HepG2 (cell line): Measurements from ENCODE around the gene WBP1. TPM values are rescaled to one million over a fixed set of nuclear protein-coding genes. Genes with fewer than 3 reads are reported as not detected.
"Not testable (repeated sequence)": the region's sequence is repeated elsewhere in the genome, so short reads cannot be mapped to it uniquely, and the experiment has no call there.

Experiments used
- ATAC-seq: fragments of 200-7000 bp; cut with Tn5 transposase; 3 replicates; pipeline ENCODE4 v1.9.1; 2020; ENCODE audit warnings: mild to moderate bottlenecking, moderate library complexity
- BruUV-seq: library from RNA; stranded (reverse); fragments of 400-500 nt; replicated peaks from 2 replicates; lab custom pipeline; 2021; lab: Mats Ljungman, UMichigan
- CTCF ChIA-PET: fragments of 300-600 bp; formaldehyde crosslinking; extraction: SDS; loops from one replicate; lab custom pipeline; 2021; ENCODE audit warnings: low total read pairs, inconsistent platforms, low intra/inter-chr PET ratio; lab: Yijun Ruan, JAX
- POLR2A ChIA-PET: fragments of 350-600 bp; sonication (Branson Sonifier 250); formaldehyde crosslinking; loops from one replicate; lab custom pipeline; 2020; ENCODE audit warnings: antibody characterized with exemption, inconsistent platforms; lab: Yijun Ruan, JAX
- DNase-seq: peaks from one replicate; pipeline ENCODE4 v3.0.0-alpha.2; 2015; ENCODE audit warnings: low spot score
- FAIRE-seq: peaks from 3 replicates; lab custom pipeline; 2011; peaks lifted over from hg19 to GRCh38; lab: Jason Lieb, UNC
- H2AFZ ChIP-seq: one replicate; pipeline ENCODE4 v1.6.1; 2011; ENCODE audit warnings: low read length, inconsistent platforms
- H3K27ac ChIP-seq: fragments of 300-600 bp; 3 replicates; pipeline ENCODE4 v1.8.0; 2011; ENCODE audit warnings: mixed run types, mild to moderate bottlenecking, mixed read lengths, low read length, inconsistent platforms; ENCODE audit not compliant: insufficient read depth; ENCODE audit errors: extremely low read length
- H3K27me3 ChIP-seq, 2 experiments: fragments of 200-600 bp in 1 of 2; 2 replicates in 1 of 2; 3 replicates in 1 of 2; pipeline versions ENCODE4 v1.6.0 to v1.8.0; 2011; ENCODE audit warnings: low read length in 2 of 2, mild to moderate bottlenecking in 2 of 2, moderate library complexity in 2 of 2, inconsistent platforms in 1 of 2; ENCODE audit not compliant: insufficient read depth in 2 of 2, control insufficient read depth in 1 of 2
- H3K36me3 ChIP-seq, 2 experiments: fragments of 200-600 bp in 1 of 2; replicated peaks in 1 of 2; 2 replicates in 1 of 2; 3 replicates in 1 of 2; pipeline versions ENCODE4 v1.5.1 to v1.8.0; 2011; ENCODE audit warnings: low read length in 2 of 2, inconsistent platforms in 1 of 2; ENCODE audit not compliant: insufficient read depth in 2 of 2, control insufficient read depth in 1 of 2
- H3K4me1 ChIP-seq: 2 replicates; pipeline ENCODE4 v1.5.1; 2012; ENCODE audit warnings: low read length, inconsistent platforms; ENCODE audit not compliant: insufficient read depth
- H3K4me2 ChIP-seq: 2 replicates; pipeline ENCODE4 v1.6.0; 2011; ENCODE audit warnings: low read depth, low read length, inconsistent platforms
- H3K4me3 ChIP-seq, 3 experiments: fragments of 200-600 bp in 1 of 3; sonication (generic), shearing (Covaris generic) in 1 of 3; replicated peaks in 1 of 3; 2 replicates each; pipeline ENCODE4 v1.5.1; 2011 to 2016; ENCODE audit warnings: low read length in 3 of 3, inconsistent platforms in 2 of 3, low read depth in 2 of 3, mild to moderate bottlenecking in 2 of 3, control low read depth in 1 of 3, mixed read lengths in 1 of 3; ENCODE audit not compliant: insufficient read depth in 1 of 3
- H3K79me2 ChIP-seq: one replicate; pipeline ENCODE4 v1.6.1; 2011; ENCODE audit warnings: low read length, inconsistent platforms; ENCODE audit not compliant: insufficient read depth
- H3K9ac ChIP-seq: 2 replicates; pipeline ENCODE4 v1.6.0; 2011; ENCODE audit warnings: mild to moderate bottlenecking, low read depth, low read length, inconsistent platforms; ENCODE audit not compliant: insufficient read depth
- H3K9me3 ChIP-seq: 2 replicates; pipeline ENCODE4 v1.5.1; 2012; ENCODE audit warnings: mild to moderate bottlenecking, low read length
- H4K20me1 ChIP-seq: 2 replicates; pipeline ENCODE4 v1.6.0; 2011; ENCODE audit warnings: inconsistent platforms, mild to moderate bottlenecking, low read length, moderate library complexity; ENCODE audit not compliant: insufficient read depth
- AGO1 ChIP-seq: fragments of 200-400 bp; formaldehyde crosslinking; IDR thresholded peaks from 2 replicates; pipeline ENCODE4 v1.6.1; 2017; ENCODE audit warnings: mild to moderate bottlenecking, low read depth, low read length, moderate library complexity; ENCODE audit not compliant: poor library complexity, severe bottlenecking
- HOXA9 ChIP-seq: sonication (generic); formaldehyde crosslinking; IDR thresholded peaks from 2 replicates; pipeline ENCODE4 v1.8.1; 2022; ENCODE audit warnings: missing genetic modification reagents, mild to moderate bottlenecking, moderate library complexity, borderline replicate concordance
- JUNB ChIP-seq: sonication (generic); formaldehyde crosslinking; IDR thresholded peaks from 2 replicates; pipeline ENCODE4 v1.8.0; 2022; ENCODE audit warnings: missing genetic modification reagents, mild to moderate bottlenecking, borderline replicate concordance
- KDM5B ChIP-seq: sonication (generic); formaldehyde crosslinking; IDR thresholded peaks from 2 replicates; pipeline ENCODE4 v1.4.0; 2020; ENCODE audit warnings: missing genetic modification reagents, mild to moderate bottlenecking, borderline replicate concordance
- PAF1 ChIP-seq: IDR thresholded peaks from 2 replicates; pipeline ENCODE4 v1.6.1; 2016; ENCODE audit warnings: missing genetic modification reagents, missing compliant biosample characterization
- POLR2G ChIP-seq: fragments of 200-400 bp; formaldehyde crosslinking; IDR thresholded peaks from 2 replicates; pipeline ENCODE4 v1.6.1; 2018; ENCODE audit warnings: mild to moderate bottlenecking, low read depth, low read length, moderate library complexity
- RBM22 ChIP-seq: fragments of 200-400 bp; formaldehyde crosslinking; optimal IDR thresholded peaks from 2 replicates; pipeline ENCODE3; 2017; ENCODE audit warnings: mild to moderate bottlenecking, low read length, moderate library complexity
- REL ChIP-seq: sonication (generic); formaldehyde crosslinking; conservative IDR thresholded peaks from 2 replicates; pipeline ENCODE4 v1.8.0; 2022; ENCODE audit warnings: mild to moderate bottlenecking, missing genetic modification reagents, moderate library complexity
- SP2 ChIP-seq: sonication (generic); formaldehyde crosslinking; IDR thresholded peaks from 2 replicates; pipeline ENCODE4 v1.5.1; 2020; ENCODE audit warnings: mild to moderate bottlenecking, missing genetic modification reagents
- ZBTB38 ChIP-seq: sonication (generic); formaldehyde crosslinking; IDR thresholded peaks from 2 replicates; pipeline ENCODE4 v1.5.1; 2020; ENCODE audit warnings: mild to moderate bottlenecking, missing genetic modification reagents
- ZC3H13 ChIP-seq: sonication (generic); formaldehyde crosslinking; IDR thresholded peaks from 2 replicates; pipeline ENCODE4 v1.8.1; 2023; ENCODE audit warnings: mild to moderate bottlenecking, missing genetic modification reagents, moderate library complexity
- ZNF558 ChIP-seq: sonication (generic); formaldehyde crosslinking; IDR thresholded peaks from 2 replicates; pipeline ENCODE4 v1.9.0; 2022; ENCODE audit warnings: mild to moderate bottlenecking, missing genetic modification reagents, borderline replicate concordance
- WGBS: methylation state at CpG from one replicate; pipeline ENCODE4 v1.1.6; 2017; ENCODE audit warnings: low lambda C conversion rate; 5-methylcytosine and 5-hydroxymethylcytosine counted together
- in situ Hi-C: cut with HindIII; loops from 2 replicates; pipeline ENCODE4 v1.10.0; 2017; ENCODE audit warnings: low pct_unique_long_range_greater_than_20kb; ENCODE audit not compliant: extremely low pct_ligation_motif_present
- intact Hi-C: fragments of 100-400 bp; cut with micrococcal nuclease; formaldehyde crosslinking; loops from one replicate; pipeline ENCODE4 v1.10.0; 2022; ENCODE audit not compliant: unreplicated experiment
- polyA plus RNA-seq, 8 experiments: library from polyadenylated mRNA; depleted of rRNA in 3 of 8; stranded (reverse) in 7 of 8; unstranded in 1 of 8; fragments of >200 nt; fragmentation: Illumina TruSeq in 4 of 8; extraction: Trizol in 4 of 8; gene quantifications; 2 replicates each; pipeline versions ENCODE4 v1.2.1 to v1.2.3, GENCODE V29; 2011 to 2016; ENCODE audit warnings: low read depth in 4 of 8, missing spikeins in 1 of 8, mixed read lengths in 1 of 8; ENCODE audit not compliant: insufficient read depth in 1 of 8
- total RNA-seq, 5 experiments: library from RNA; depleted of rRNA; stranded (reverse); fragments of >200 nt; fragmentation: Illumina TruSeq; extraction: Trizol; gene quantifications; 2 replicates each; pipeline ENCODE4 v1.2.3, GENCODE V29; 2016; ENCODE audit warnings: low read depth in 1 of 5

WBP1 gene
- total and polyA plus RNA-seq, 2 of the 13 experiments (the other 11 are each of a cell fraction or from before 2014, with no cell fraction given), result 38.8 to 85.7 TPM

DNA sequence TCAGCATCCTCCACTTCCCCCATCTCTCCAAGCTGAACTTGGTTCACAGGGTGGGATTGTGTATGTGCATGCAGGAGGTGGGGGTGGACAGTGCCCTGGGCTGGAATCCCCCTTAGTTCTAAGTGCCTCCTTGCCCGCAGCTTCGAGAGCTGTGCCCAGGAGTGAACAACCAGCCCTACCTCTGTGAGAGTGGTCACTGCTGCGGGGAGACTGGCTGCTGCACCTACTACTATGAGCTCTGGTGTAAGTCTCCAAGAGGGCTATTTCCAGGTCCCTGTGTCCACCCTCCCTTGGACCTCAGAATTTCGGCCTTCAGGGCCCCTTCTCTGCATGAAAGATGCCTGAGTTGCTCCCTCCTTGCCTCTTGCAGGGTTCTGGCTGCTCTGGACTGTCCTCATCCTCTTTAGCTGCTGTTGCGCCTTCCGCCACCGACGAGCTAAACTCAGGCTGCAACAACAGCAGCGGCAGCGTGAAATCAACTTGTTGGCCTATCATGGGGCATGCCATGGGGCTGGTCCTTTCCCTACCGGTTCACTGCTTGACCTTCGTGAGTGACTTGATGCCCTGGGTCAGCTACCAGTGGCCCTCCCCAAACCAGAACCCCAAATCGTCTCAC, 1.4 kb downstream of the WBP1 start:
- intact Hi-C loops, result loop anchor here (2.0 kb wide), 2 partner anchors 13 to 69 kb away; partner anchors contain the start of genes AUP1, HTRA2 and MRPL53
- BruUV-seq, DNase-seq, ATAC-seq, H4K20me1 ChIP-seq, in situ Hi-C loops, FAIRE-seq, H3K9ac ChIP-seq, H3K27ac ChIP-seq, CTCF ChIA-PET, H3K27me3 ChIP-seq, H3K9me3 ChIP-seq: not testable (repeated sequence)
- 87% methylated on average over 12 of the region's 13 CpGs for WGBS
- H3K4me1 ChIP-seq, result peaks cover 41% of the 10 kb centered on the region
- POLR2A ChIA-PET, result interaction anchor here (1.8 to 12.4 kb wide), 10 partner anchors 13 to 70 kb away, joined by 8 to 342 read pairs (median 38); partner anchors contain the start of genes AUP1, C2orf81, CCDC142 and HTRA2
- H3K36me3 ChIP-seq, result peaks cover 1 to 24% of the 10 kb centered on the region in 2 experiments
- TF ChIP-seq PAF1 (CRISPR knock-in tag), result peak; percentile 58; the same call in 1 of the 2 replicates
- TF ChIP-seq POLR2G, result peak; percentile 58
- 0 out of 2 replicates have a peak, but pooled peaks have one; percentile 39 for TF ChIP-seq HOXA9 (CRISPR knock-in tag)
- TF ChIP-seq SP2 (CRISPR knock-in tag), result peak; percentile 12; the same call in 1 of the 2 replicates
- TF ChIP-seq JUNB (CRISPR knock-in tag), result peak; percentile 13; the same call in 1 of the 2 replicates
- TF ChIP-seq ZNF558, result peak; percentile 7; the same call in 1 of the 2 replicates
- 0 out of 2 replicates have a peak, but pooled peaks have one; percentile 41 for TF ChIP-seq REL (CRISPR knock-in tag)
- 0 out of 2 replicates have a peak, but pooled peaks have one; percentile 16 for TF ChIP-seq ZBTB38 (CRISPR knock-in tag)
- TF ChIP-seq KDM5B (CRISPR knock-in tag), result 0 out of 2 replicates have a peak, but pooled peaks have one; percentile 53
- peak; percentile 10 for TF ChIP-seq RBM22
- 0 out of 2 replicates have a peak, but pooled peaks have one; percentile 67 for TF ChIP-seq ZC3H13 (CRISPR knock-in tag)
- TF ChIP-seq AGO1, result peak; percentile 38
- TF ChIP-seq, all 625 proteins: peak for 12; not testable (repeated sequence) for 613
- H3K4me3 ChIP-seq, result peak overlapping the region; percentile 65 to 88 (median 86); a peak in 4 of 6 replicates
- not testable (repeated sequence) for H2AFZ ChIP-seq
- H3K79me2 ChIP-seq, result peaks cover 38% of the 10 kb centered on the region
- H3K4me2 ChIP-seq, result peak overlapping the region; percentile 98
